SK-N-SH (cell line): Measurements from ENCODE around the gene THSD4. TPM values are rescaled to one million over a fixed set of nuclear protein-coding genes. Genes with fewer than 3 reads are reported as not detected.

ENCODE experiments used
- CTCF ChIA-PET: fragments of 300-600, 350-600 bp; formaldehyde crosslinking; extraction: SDS; loops from one replicate; lab custom pipeline; 2021; lab: Yijun Ruan, JAX
- POLR2A ChIA-PET: fragments of 350-600 bp; sonication (Branson Sonifier 250); formaldehyde crosslinking; extraction: SDS; loops from one replicate; lab custom pipeline; 2020; ENCODE audit warnings: antibody characterized with exemption, inconsistent platforms; lab: Yijun Ruan, JAX
- DNase-seq: peaks from one replicate; pipeline ENCODE4 v3.0.0; 2012
- H2AFZ ChIP-seq: fragments of 200-600 bp; sonication (generic); 2 replicates; pipeline ENCODE4 v1.8.1; 2016; ENCODE audit warnings: antibody characterized with exemption, mild to moderate bottlenecking, low read depth
- H3F3A ChIP-seq: fragments of 200-600 bp; sonication (generic); replicated peaks from 2 replicates; pipeline ENCODE3; 2016; ENCODE audit warnings: antibody characterized with exemption, mild to moderate bottlenecking; ENCODE audit not compliant: insufficient read depth
- H3K27ac ChIP-seq, 2 experiments: fragments of 200-500 bp in 1 of 2; fragments of 200-600 bp in 1 of 2; sonication (Bioruptor generic) in 1 of 2; sonication (generic), shearing (Covaris generic) in 1 of 2; 2 replicates each; pipeline versions ENCODE4 v1.5.1 to v1.6.1; 2014 to 2016; ENCODE audit warnings: low read depth in 2 of 2, inconsistent platforms in 1 of 2, low read length in 1 of 2, mild to moderate bottlenecking in 1 of 2, mixed read lengths in 1 of 2
- H3K27me3 ChIP-seq: fragments of 200-600 bp; sonication (generic), shearing (Covaris generic); 2 replicates; pipeline ENCODE4 v1.6.1; 2016; ENCODE audit warnings: mixed run types; ENCODE audit not compliant: insufficient read depth
- H3K36me3 ChIP-seq, 2 experiments: fragments of 200-500 bp in 1 of 2; fragments of 200-600 bp in 1 of 2; sonication (Bioruptor generic) in 1 of 2; sonication (generic) in 1 of 2; replicated peaks in 1 of 2; 2 replicates each; pipeline versions ENCODE3 to v1.5.1; 2014 to 2016; ENCODE audit warnings: low read length in 1 of 2, mild to moderate bottlenecking in 1 of 2; ENCODE audit not compliant: insufficient read depth in 2 of 2, control insufficient read depth in 1 of 2
- H3K4me1 ChIP-seq, 2 experiments: fragments of 200-500 bp in 1 of 2; fragments of 200-600 bp in 1 of 2; sonication (Bioruptor generic) in 1 of 2; sonication (generic), shearing (Covaris generic) in 1 of 2; 2 replicates each; pipeline versions ENCODE4 v1.5.1 to v1.6.1; 2014 to 2016; ENCODE audit warnings: low read depth in 1 of 2, low read length in 1 of 2, mixed run types in 1 of 2; ENCODE audit not compliant: insufficient read depth in 2 of 2, control insufficient read depth in 1 of 2
- H3K4me2 ChIP-seq: fragments of 200-600 bp; sonication (generic), shearing (Covaris generic); 2 replicates; pipeline ENCODE4 v1.6.1; 2017; ENCODE audit warnings: mixed run types
- H3K4me3 ChIP-seq, 2 experiments: fragments of 200-500 bp in 1 of 2; fragments of 200-600 bp in 1 of 2; sonication (Bioruptor generic) in 1 of 2; sonication (generic), shearing (Covaris generic) in 1 of 2; 2 replicates each; pipeline versions ENCODE4 v1.5.1 to v1.8.1; 2014 to 2016; ENCODE audit warnings: low read depth in 2 of 2, inconsistent platforms in 1 of 2, low read length in 1 of 2, mild to moderate bottlenecking in 1 of 2, mixed read lengths in 1 of 2, moderate library complexity in 1 of 2
- H3K79me2 ChIP-seq: fragments of 200-600 bp; sonication (generic); 2 replicates; pipeline ENCODE4 v1.8.1; 2017; ENCODE audit warnings: mild to moderate bottlenecking; ENCODE audit not compliant: insufficient read depth
- H3K9ac ChIP-seq: fragments of 200-600 bp; sonication (generic); 2 replicates; pipeline ENCODE4 v1.6.1; 2017; ENCODE audit warnings: mixed run types
- H3K9me2 ChIP-seq: fragments of 200-600 bp; sonication (generic); 2 replicates; pipeline ENCODE4 v1.6.1; 2017; ENCODE audit warnings: mixed run types
- H3K9me3 ChIP-seq: fragments of 200-600 bp; sonication (generic); 2 replicates; pipeline ENCODE4 v1.6.1; 2017; ENCODE audit warnings: mixed run types, mild to moderate bottlenecking, moderate library complexity
- H4K20me1 ChIP-seq: fragments of 200-600 bp; sonication (generic); 2 replicates; pipeline ENCODE4 v1.6.1; 2017; ENCODE audit warnings: mild to moderate bottlenecking, mixed run types; ENCODE audit not compliant: insufficient read depth
- ELF1 ChIP-seq: IDR thresholded peaks from 2 replicates; pipeline ENCODE4 v1.4.0; 2012
- EP300 ChIP-seq, 2 experiments: IDR thresholded peaks; 2 replicates each; pipeline versions ENCODE4 v1.4.0 to v1.6.1; 2012; ENCODE audit warnings: borderline replicate concordance in 1 of 2, low read depth in 1 of 2, low read length in 1 of 2
- FOSL2 ChIP-seq: IDR thresholded peaks from 2 replicates; pipeline ENCODE4 v1.4.0; 2012; ENCODE audit warnings: low read depth, mild to moderate bottlenecking, moderate library complexity, borderline replicate concordance
- JUND ChIP-seq: IDR thresholded peaks from 2 replicates; pipeline ENCODE4 v1.4.0; 2012
- MEF2A ChIP-seq: IDR thresholded peaks from 2 replicates; pipeline ENCODE4 v1.4.0; 2012; ENCODE audit warnings: low read depth, borderline replicate concordance
- MXI1 ChIP-seq: IDR thresholded peaks from 2 replicates; pipeline ENCODE4 v1.6.1; 2012; ENCODE audit warnings: mild to moderate bottlenecking, low read depth, low read length, improper control_type of control experiment
- NRF1 ChIP-seq: IDR thresholded peaks from 2 replicates; pipeline ENCODE4 v1.6.1; 2012; ENCODE audit warnings: low read depth, mild to moderate bottlenecking, low read length
- SIN3A ChIP-seq: IDR thresholded peaks from 2 replicates; pipeline ENCODE4 v1.6.1; 2012; ENCODE audit warnings: low read depth, mild to moderate bottlenecking, low read length, moderate library complexity, borderline replicate concordance
- SMC3 ChIP-seq: IDR thresholded peaks from 2 replicates; pipeline ENCODE4 v1.6.1; 2012; ENCODE audit warnings: low read depth, low read length, improper control_type of control experiment
- TCF12 ChIP-seq: IDR thresholded peaks from 2 replicates; pipeline ENCODE4 v1.4.0; 2012
- TEAD4 ChIP-seq: IDR thresholded peaks from 2 replicates; pipeline ENCODE4 v1.4.0; 2012; ENCODE audit warnings: mild to moderate bottlenecking, borderline replicate concordance; ENCODE audit not compliant: insufficient read depth
- YY1 ChIP-seq: IDR thresholded peaks from 2 replicates; pipeline ENCODE4 v1.4.0; 2012; ENCODE audit warnings: low read depth, mild to moderate bottlenecking
- WGBS: methylation state at CpG from one replicate; pipeline ENCODE4 v1.1.6; 2017; ENCODE audit warnings: low lambda C conversion rate; 5-methylcytosine and 5-hydroxymethylcytosine counted together
- polyA plus RNA-seq, 3 experiments: library from polyadenylated mRNA; depleted of rRNA; stranded (reverse); fragments of >200 nt; gene quantifications; 2 replicates each; pipeline ENCODE4 v1.2.3, GENCODE V29; 2012
- TF ChIP-seq, protein P1 (sequence below): IDR thresholded peaks from 2 replicates; pipeline ENCODE4 v1.4.0; 2012; ENCODE audit warnings: low read depth, borderline replicate concordance
- TF ChIP-seq, protein P2 (sequence below): IDR thresholded peaks from 2 replicates; pipeline ENCODE4; 2012
- TF ChIP-seq, protein P3 (sequence below): IDR thresholded peaks from 2 replicates; pipeline ENCODE4 v1.6.1; 2012; ENCODE audit warnings: mild to moderate bottlenecking, low read depth, low read length, moderate library complexity
- TF ChIP-seq, protein P4 (sequence below): fragments of 150-350 bp; IDR thresholded peaks from 2 replicates; pipeline ENCODE4 v1.6.1; 2016; ENCODE audit warnings: mild to moderate bottlenecking, low read depth, low read length

THSD4 gene
- polyA plus RNA-seq, 1 of the 3 experiments (the other 2 are of a cell fraction), result 79.1 TPM

DNA sequence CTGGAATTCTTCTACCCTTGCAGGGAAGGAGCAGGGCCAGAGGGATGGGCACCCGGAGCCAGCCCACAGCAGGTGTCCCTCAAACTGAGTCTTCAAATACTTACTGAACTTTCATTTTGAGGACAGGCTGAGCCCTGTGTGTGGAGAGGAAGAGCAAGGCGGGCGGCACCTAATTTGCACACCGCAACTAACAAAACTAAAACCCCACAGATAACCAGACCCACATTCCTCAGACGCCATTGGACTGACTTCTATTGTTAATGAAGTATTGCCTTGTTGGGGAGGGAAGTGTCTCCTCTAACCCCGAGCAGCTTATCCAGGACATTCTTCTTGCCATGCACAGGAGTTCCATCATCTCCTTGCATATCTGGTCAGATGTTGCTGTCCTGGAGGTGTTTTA lies 589.9 kb downstream of the THSD4 start:
- no peaks in the 10 kb centered on the region for H3K9me2 ChIP-seq
- H4K20me1 ChIP-seq, result no peaks in the 10 kb centered on the region
- no peak overlapping the region for H2AFZ ChIP-seq
- H3K9me3 ChIP-seq, result no peaks in the 10 kb centered on the region
- POLR2A ChIA-PET, result no interaction called here
- no peak overlapping the region for H3K9ac ChIP-seq
- H3K27ac ChIP-seq, result peak overlapping the region; percentile 89 to 95
- CTCF ChIA-PET, result interaction anchor here (1.0 to 3.9 kb wide), 2 partner anchors 9 to 129 kb away, joined by 4 to 14 read pairs; no protein-coding TSS in a partner anchor
- peak; percentile 18; the same call in 1 of the 2 replicates for TF ChIP-seq FOSL2
- TF ChIP-seq TEAD4, result peak; percentile 46; the same call in 1 of the 2 replicates
- 0 out of 2 replicates have a peak, but pooled peaks have one; percentile 18 for TF ChIP-seq YY1
- TF ChIP-seq TCF12, result peak; percentile 66
- TF ChIP-seq, protein P1, sequence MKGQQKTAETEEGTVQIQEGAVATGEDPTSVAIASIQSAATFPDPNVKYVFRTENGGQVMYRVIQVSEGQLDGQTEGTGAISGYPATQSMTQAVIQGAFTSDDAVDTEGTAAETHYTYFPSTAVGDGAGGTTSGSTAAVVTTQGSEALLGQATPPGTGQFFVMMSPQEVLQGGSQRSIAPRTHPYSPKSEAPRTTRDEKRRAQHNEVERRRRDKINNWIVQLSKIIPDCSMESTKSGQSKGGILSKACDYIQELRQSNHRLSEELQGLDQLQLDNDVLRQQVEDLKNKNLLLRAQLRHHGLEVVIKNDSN, result no peak
- TF ChIP-seq NRF1, result no peak
- no peak for TF ChIP-seq MEF2A
- TF ChIP-seq SIN3A, result no peak
- peak in 1 of 2 experiments; percentile 47; a peak in 1 of 4 replicates for TF ChIP-seq EP300 (IDR thresholded peaks at IDR 0.05; ENCODE audit: borderline replicate concordance in 1 of 2, low read depth in 1 of 2, low read length in 1 of 2)
- TF ChIP-seq JUND, result peak; percentile 23; the same call in 1 of the 2 replicates
- H3K4me3 ChIP-seq, result no peak overlapping the region
- H3K79me2 ChIP-seq, result no peaks in the 10 kb centered on the region
- DNase-seq, result no peak
- peaks cover 24% of the 10 kb centered on the region for H3F3A ChIP-seq
- peak overlapping the region; percentile 56 for H3K4me2 ChIP-seq
- H3K27me3 ChIP-seq, result no peaks in the 10 kb centered on the region
- H3K4me1 ChIP-seq, result peaks cover 25 to 36% of the 10 kb centered on the region in 2 experiments
- WGBS, result 53% methylated on average over 6 of the region's 6 CpGs
- H3K36me3 ChIP-seq, result no peaks in the 10 kb centered on the region

DNA sequence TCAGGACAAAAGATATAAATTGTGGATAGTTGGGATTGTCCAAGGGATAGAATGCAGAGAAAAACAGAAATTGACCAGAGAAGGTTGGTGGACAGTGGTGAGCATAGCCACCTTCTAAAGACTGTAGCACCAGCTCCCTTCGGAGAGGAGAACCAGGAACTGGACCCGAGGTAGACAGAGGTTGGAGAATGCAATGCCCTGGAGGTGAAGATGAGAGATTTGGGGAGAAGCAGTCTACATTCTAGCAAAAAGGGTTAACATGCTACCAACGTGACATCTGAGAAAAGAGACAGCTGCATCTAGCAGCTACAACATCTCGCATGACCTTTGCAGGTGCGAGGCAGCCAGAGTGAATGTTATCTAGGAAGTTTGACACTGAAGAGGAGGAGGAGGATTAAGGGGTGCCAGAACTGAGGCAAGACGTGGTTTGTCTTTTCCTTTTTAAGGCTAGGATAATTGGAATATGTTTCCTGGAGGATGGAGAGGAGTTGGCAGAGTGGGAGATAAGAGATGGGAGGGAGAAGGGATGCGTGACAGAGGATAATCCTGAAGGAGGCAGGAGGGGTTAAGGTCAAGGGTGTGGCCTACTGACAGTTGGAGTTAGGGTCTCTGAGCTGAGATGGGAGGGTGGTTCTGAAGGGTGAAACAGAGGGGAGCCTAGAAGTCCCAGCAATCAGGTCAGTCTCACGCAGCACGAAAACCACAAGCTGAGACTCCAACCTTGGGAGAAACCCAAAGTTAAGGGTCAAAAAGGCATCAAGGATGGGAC lies 591.4 kb downstream of the THSD4 start:
- 65% methylated on average over 9 of the region's 9 CpGs for WGBS
- H3F3A ChIP-seq, result peaks cover 21% of the 10 kb centered on the region
- H3K27ac ChIP-seq, result peak overlapping the region; percentile 89 to 95
- no peaks in the 10 kb centered on the region for H4K20me1 ChIP-seq
- TF ChIP-seq SIN3A, result no peak
- no peak for TF ChIP-seq MEF2A
- TF ChIP-seq MXI1, result no peak
- TF ChIP-seq, protein P2, sequence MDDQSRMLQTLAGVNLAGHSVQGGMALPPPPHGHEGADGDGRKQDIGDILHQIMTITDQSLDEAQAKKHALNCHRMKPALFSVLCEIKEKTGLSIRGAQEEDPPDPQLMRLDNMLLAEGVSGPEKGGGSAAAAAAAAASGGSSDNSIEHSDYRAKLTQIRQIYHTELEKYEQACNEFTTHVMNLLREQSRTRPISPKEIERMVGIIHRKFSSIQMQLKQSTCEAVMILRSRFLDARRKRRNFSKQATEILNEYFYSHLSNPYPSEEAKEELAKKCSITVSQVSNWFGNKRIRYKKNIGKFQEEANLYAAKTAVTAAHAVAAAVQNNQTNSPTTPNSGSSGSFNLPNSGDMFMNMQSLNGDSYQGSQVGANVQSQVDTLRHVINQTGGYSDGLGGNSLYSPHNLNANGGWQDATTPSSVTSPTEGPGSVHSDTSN, result no peak
- TF ChIP-seq TEAD4, result no peak
- no peak for TF ChIP-seq SMC3
- TF ChIP-seq NRF1, result no peak
- no peak for TF ChIP-seq ELF1
- TF ChIP-seq, protein P3, sequence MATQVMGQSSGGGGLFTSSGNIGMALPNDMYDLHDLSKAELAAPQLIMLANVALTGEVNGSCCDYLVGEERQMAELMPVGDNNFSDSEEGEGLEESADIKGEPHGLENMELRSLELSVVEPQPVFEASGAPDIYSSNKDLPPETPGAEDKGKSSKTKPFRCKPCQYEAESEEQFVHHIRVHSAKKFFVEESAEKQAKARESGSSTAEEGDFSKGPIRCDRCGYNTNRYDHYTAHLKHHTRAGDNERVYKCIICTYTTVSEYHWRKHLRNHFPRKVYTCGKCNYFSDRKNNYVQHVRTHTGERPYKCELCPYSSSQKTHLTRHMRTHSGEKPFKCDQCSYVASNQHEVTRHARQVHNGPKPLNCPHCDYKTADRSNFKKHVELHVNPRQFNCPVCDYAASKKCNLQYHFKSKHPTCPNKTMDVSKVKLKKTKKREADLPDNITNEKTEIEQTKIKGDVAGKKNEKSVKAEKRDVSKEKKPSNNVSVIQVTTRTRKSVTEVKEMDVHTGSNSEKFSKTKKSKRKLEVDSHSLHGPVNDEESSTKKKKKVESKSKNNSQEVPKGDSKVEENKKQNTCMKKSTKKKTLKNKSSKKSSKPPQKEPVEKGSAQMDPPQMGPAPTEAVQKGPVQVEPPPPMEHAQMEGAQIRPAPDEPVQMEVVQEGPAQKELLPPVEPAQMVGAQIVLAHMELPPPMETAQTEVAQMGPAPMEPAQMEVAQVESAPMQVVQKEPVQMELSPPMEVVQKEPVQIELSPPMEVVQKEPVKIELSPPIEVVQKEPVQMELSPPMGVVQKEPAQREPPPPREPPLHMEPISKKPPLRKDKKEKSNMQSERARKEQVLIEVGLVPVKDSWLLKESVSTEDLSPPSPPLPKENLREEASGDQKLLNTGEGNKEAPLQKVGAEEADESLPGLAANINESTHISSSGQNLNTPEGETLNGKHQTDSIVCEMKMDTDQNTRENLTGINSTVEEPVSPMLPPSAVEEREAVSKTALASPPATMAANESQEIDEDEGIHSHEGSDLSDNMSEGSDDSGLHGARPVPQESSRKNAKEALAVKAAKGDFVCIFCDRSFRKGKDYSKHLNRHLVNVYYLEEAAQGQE, result no peak
- TF ChIP-seq, protein P4, sequence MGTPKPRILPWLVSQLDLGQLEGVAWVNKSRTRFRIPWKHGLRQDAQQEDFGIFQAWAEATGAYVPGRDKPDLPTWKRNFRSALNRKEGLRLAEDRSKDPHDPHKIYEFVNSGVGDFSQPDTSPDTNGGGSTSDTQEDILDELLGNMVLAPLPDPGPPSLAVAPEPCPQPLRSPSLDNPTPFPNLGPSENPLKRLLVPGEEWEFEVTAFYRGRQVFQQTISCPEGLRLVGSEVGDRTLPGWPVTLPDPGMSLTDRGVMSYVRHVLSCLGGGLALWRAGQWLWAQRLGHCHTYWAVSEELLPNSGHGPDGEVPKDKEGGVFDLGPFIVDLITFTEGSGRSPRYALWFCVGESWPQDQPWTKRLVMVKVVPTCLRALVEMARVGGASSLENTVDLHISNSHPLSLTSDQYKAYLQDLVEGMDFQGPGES, result no peak
- ChIA-PET CTCF (interaction anchor here (1.6 to 3.9 kb wide), 4 partner anchors 10 to 131 kb away, joined by 4 to 14 read pairs (median 10); no protein-coding TSS in a partner anchor), POLR2A (no interaction called here)
- H3K4me1 ChIP-seq, result peaks cover 25 to 37% of the 10 kb centered on the region in 2 experiments
- H3K79me2 ChIP-seq, result no peaks in the 10 kb centered on the region
- H3K36me3 ChIP-seq, result peaks cover 0 to 6% of the 10 kb centered on the region in 2 experiments
- H3K9me2 ChIP-seq, result no peaks in the 10 kb centered on the region
- no peak for DNase-seq
- H2AFZ ChIP-seq, result no peak overlapping the region
- H3K27me3 ChIP-seq, result no peaks in the 10 kb centered on the region
- H3K9ac ChIP-seq, result peak overlapping the region; percentile 38; the same call in 1 of the 2 replicates
- H3K9me3 ChIP-seq, result no peaks in the 10 kb centered on the region
- H3K4me3 ChIP-seq, result no peak overlapping the region
- peak overlapping the region; percentile 56 for H3K4me2 ChIP-seq
